ENCODE measurements around the gene SIRT2. TPM values are rescaled to one million over a fixed set of nuclear protein-coding genes. Genes with fewer than 3 reads are reported as not detected.

The SIRT2 gene
- total RNA-seq, 1 donor from 2014 or later, result 91.3 TPM

GRCh38 chr19:38928391-38929001 is 29.1 kb upstream of the SIRT2 start:
- Mint-ChIP-seq H3K4me1 (ENCODE audit: low read depth, unreplicated experiment) (peaks cover 7% of the 10 kb centered on the region), H3K27me3 (ENCODE audit: unreplicated experiment) (no peaks in the 10 kb centered on the region), H3K9me3 (ENCODE audit: unreplicated experiment) (peaks cover 6% of the 10 kb centered on the region), H3K4me3 (ENCODE audit: unreplicated experiment) (no peak overlapping the region), H3K27ac (ENCODE audit: unreplicated experiment) (no peak overlapping the region), H3K36me3 (ENCODE audit: unreplicated experiment) (no peaks in the 10 kb centered on the region)
- TF ChIP-seq, protein P1, sequence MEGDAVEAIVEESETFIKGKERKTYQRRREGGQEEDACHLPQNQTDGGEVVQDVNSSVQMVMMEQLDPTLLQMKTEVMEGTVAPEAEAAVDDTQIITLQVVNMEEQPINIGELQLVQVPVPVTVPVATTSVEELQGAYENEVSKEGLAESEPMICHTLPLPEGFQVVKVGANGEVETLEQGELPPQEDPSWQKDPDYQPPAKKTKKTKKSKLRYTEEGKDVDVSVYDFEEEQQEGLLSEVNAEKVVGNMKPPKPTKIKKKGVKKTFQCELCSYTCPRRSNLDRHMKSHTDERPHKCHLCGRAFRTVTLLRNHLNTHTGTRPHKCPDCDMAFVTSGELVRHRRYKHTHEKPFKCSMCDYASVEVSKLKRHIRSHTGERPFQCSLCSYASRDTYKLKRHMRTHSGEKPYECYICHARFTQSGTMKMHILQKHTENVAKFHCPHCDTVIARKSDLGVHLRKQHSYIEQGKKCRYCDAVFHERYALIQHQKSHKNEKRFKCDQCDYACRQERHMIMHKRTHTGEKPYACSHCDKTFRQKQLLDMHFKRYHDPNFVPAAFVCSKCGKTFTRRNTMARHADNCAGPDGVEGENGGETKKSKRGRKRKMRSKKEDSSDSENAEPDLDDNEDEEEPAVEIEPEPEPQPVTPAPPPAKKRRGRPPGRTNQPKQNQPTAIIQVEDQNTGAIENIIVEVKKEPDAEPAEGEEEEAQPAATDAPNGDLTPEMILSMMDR (IDR thresholded peaks at IDR 0.05; ENCODE audit: partially characterized antibody, unreplicated experiment), result no peak
- no peak for DNase-seq

- Mint-ChIP-seq H3K9me3 (ENCODE audit: unreplicated experiment) (no peaks in the 10 kb centered on the region), H3K4me3 (ENCODE audit: unreplicated experiment) (no peak overlapping the region), H3K27ac (ENCODE audit: unreplicated experiment) (no peak overlapping the region), H3K4me1 (ENCODE audit: low read depth, unreplicated experiment) (peaks cover 1% of the 10 kb centered on the region), H3K36me3 (ENCODE audit: unreplicated experiment) (no peaks in the 10 kb centered on the region), H3K27me3 (ENCODE audit: unreplicated experiment) (no peaks in the 10 kb centered on the region)
- TF ChIP-seq, protein P1 (IDR thresholded peaks at IDR 0.05; ENCODE audit: partially characterized antibody, unreplicated experiment), result no peak
- no peak for DNase-seq
Observed at GRCh38 chr19:38924388-38924787, 25.0 kb upstream of the SIRT2 start.

DNA sequence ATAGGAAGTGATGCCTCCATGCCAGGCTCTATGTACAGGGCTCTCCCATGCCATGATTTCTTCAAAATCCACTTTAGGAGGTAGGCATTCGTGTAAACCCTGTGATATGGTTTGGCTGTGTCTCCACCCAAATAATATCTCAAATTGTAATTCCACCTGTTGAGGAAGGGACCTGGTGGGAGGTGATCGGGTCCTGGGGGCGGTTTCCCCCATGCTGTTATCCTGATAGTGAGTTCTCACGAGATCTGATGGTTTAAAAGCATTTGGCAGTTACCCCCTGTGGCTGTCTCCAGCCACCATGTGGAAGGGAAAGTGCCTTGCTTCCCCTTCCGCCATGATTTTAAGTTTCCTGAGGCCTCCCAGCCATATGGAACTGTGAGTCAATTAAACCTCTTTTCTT is 23.1 kb upstream of the SIRT2 start:
- H3K9me3 Mint-ChIP-seq (ENCODE audit: unreplicated experiment), result no peaks in the 10 kb centered on the region
- no peaks in the 10 kb centered on the region for H3K36me3 Mint-ChIP-seq (ENCODE audit: unreplicated experiment)
- no peaks in the 10 kb centered on the region for H3K27me3 Mint-ChIP-seq (ENCODE audit: unreplicated experiment)
- TF ChIP-seq, protein P1 (IDR thresholded peaks at IDR 0.05; ENCODE audit: partially characterized antibody, unreplicated experiment), result no peak
- no peak overlapping the region for H3K27ac Mint-ChIP-seq (ENCODE audit: unreplicated experiment)
- no peak for DNase-seq
- H3K4me3 Mint-ChIP-seq (ENCODE audit: unreplicated experiment), result no peak overlapping the region
- H3K4me1 Mint-ChIP-seq (ENCODE audit: low read depth, unreplicated experiment), result peaks cover 4% of the 10 kb centered on the region

DNA sequence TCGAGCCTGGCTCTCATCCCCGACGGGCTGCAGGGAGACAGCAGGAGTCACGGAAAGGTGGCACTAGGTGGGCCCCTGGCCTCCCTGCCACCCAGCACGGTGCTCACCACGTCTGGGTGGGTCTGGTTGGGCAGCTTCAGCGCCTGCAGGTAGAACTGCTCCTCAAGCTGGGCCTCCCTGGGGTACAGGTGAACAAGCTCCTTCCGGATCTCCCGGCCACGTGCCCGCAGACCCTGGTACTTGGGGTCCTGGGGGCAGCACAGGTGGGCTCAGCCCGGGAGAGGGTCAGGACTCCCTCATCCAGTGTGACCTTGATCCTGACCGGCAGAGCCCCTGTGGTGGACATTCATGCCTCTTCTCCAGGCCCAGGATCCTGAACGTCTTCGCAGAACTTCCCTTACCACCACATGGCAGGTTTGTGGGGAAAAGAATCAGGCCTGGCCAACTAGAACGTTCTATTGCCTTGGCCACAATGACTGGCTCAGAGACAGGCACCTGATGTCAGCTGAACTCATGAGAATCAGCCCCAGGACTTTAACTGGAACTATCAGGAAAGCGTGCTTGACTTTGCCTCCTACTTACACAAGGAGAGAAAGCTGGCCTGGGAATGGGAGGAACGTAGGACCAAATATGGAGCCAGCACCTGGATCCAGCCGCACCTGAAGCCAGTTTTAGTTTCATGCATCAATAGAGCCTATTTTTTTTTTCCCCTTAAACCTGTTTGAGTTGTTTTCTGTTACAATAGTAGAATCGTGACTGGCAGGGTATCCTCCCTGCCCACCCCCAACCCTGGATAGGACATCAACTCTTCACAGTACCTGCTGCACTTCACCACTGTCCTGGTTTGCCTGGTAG is 22.2 kb upstream of the SIRT2 start:
- no peaks in the 10 kb centered on the region for H3K9me3 Mint-ChIP-seq (ENCODE audit: unreplicated experiment)
- TF ChIP-seq, protein P1 (IDR thresholded peaks at IDR 0.05; ENCODE audit: partially characterized antibody, unreplicated experiment), result no peak
- no peaks in the 10 kb centered on the region for H3K27me3 Mint-ChIP-seq (ENCODE audit: unreplicated experiment)
- no peak overlapping the region for H3K4me3 Mint-ChIP-seq (ENCODE audit: unreplicated experiment)
- H3K36me3 Mint-ChIP-seq (ENCODE audit: unreplicated experiment), result no peaks in the 10 kb centered on the region
- peaks cover 4% of the 10 kb centered on the region for H3K4me1 Mint-ChIP-seq (ENCODE audit: low read depth, unreplicated experiment)
- no peak for DNase-seq
- no peak overlapping the region for H3K27ac Mint-ChIP-seq (ENCODE audit: unreplicated experiment)

Data from glutamatergic neuron (in vitro differentiated cells).